DOHH2 (cell line): Measurements from ENCODE around the gene NFU1.

Experiments used
- CTCF ChIP-seq: fragments of 200-600 bp; sonication (generic); IDR thresholded peaks from one replicate; pipeline ENCODE4 v1.5.1; 2014; ENCODE audit warnings: antibody characterized with exemption, mild to moderate bottlenecking, low read depth, low read length; ENCODE audit not compliant: poor library complexity, severe bottlenecking
- EZH2phosphoT487 ChIP-seq: fragments of 200-600 bp; sonication (generic); IDR thresholded peaks from 2 replicates; pipeline ENCODE4 v1.6.1; 2017; ENCODE audit warnings: borderline replicate concordance, mild to moderate bottlenecking, antibody characterized with exemption, low read length, moderate library complexity, mixed read lengths

- no peak for TF ChIP-seq CTCF
- no peak for TF ChIP-seq EZH2phosphoT487
Measured at GRCh38 chr2:69395866-69396265, 41.4 kb downstream of the NFU1 start.
